ENCODE results near the gene VAC14.
A peak's percentile ranks its signal among the peaks of the same experiment; 100 is the strongest.

The VAC14 gene

DNA sequence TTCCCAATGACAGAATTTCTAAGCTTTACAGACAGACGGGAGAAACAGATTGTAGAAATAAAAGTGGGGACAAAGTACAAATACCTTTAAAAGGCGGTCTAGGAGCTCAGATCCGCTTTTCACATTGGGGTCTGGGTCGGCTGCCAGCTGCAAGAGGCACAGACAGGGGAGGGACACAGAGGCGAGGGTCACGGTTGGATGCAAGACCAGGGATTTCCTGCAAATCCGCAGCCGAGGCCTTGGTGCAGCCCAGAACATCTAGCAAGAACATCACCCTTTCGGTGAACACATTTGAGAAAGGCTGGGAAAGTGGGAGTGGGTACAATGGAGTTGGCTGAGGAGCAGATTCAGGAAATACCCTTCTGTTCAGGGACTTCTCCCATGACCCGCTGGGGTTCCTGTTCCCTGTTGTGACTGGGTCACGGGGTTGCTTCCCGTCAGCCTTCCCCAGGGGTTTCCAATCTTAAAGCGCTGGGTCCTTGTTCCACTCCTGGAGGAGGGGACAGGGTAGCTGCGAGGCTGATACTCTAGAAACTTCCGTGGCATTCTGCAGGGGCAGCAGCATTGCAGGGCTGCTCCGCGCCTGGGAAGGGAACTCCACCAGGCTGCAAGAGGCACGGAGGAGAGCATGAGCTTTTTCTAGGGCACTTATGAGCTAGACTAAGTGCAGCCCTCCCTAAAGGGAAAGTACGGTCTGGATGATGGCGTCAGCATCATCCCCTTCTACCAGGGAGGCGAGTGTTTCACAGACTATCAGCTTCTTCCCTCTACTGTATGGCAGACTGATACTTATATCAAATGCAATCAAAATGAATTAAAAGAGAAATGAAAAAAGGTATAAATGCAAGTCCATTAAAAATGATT, 16.0 kb downstream of the VAC14 start:
- DNase-seq: no peak

DNA sequence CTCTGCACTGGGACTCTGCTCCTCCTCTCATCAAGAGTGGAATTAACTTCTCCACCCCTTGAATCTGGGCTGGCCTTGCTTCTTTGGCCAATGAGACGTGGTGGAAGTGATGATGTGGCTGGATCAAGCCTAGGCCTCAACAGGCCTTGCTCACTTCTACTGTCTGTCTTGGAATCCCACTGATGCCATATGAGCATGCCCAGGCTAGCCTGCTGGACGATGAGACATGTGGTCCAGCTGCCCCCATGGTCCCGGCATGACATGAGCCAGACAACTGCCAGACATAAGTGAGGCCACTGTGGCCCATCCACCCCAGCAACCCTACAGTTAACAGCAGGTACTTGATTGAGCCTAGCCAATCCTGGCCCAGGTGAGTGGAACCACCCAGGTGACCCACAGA, 18.7 kb downstream of the VAC14 start:
- DNase-seq: no peak

DNA sequence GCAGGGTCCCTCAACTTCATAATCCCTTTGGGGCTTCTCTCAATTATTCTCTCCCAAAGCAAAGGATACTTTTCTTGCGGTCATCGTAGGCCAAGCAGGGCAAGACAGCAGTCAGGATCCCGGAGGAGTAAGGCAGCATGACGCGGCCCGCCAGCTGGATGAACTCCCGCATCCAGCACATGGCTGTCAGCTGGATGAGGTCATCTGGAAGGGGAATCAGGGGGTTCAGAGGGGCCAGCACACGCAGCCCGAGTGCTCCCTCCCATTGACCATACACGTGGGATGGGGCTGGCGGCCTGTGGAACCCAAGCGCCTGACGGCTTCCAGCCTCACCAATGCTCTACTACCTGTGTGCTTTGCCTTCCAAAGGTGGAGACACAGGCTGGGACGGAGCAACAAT, 19.2 kb downstream of the VAC14 start:
- DNase-seq: no peak

DNA sequence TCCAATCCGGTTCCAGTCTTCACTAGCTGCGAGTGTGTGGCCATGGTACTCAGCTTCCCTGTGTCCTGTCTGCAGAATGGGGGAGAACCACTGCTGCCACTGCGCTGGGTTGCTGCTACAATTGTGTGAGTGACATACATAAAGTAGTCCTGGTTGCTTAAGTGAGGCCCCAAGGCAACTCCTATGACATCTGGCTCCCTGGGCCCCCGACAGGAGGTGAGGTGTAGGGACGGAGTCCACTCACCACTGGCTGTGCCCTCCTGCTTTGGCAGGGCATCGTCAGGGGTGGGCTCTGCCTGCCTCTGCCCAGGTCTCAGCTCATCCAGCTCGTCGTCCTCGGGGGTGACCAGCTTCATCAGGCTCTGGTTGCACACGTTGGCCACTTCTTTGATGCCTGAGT, 20.4 kb downstream of the VAC14 start:
- DNase-seq: no peak

DNA sequence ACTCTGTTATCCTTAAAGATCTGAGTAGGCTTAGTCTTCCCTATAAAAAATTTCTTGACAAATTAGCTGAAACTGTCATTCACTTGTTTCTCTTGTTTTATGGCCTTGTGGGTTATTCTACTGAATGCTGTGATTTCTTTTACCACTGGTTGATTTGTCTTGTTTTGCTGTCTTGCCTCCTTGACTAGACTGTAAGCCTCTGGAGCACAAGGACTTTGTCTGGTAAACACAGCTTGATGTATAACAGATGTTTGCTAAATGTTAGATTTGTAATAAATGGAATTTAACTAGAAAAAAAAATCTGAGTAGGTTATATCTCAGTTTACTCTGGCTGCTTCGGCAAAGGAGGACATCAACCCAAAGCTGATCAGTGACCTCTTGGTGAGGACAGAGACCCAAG, 21.6 kb downstream of the VAC14 start:
- no peak for DNase-seq

DNA sequence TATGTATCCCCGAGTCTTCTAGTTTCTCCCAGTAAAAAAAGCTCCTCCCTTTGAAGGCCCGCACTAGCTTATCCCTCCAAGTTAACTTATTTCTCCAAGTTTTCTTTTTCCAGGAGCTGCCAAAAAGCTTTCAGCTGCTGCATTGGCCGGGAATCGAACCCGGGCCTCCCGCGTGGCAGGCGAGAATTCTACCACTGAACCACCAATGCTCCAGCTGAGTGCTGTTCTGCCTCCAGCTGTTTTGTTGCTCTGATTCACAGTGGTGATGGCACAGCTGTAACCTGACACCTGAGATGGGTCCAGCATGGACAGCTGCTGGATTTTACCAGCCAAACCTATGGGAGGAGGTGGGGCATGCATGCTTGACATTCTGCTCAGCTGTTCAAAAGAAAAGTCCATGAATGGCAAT, 22.1 kb downstream of the VAC14 start:
- peak; percentile 48 for DNase-seq

DNA sequence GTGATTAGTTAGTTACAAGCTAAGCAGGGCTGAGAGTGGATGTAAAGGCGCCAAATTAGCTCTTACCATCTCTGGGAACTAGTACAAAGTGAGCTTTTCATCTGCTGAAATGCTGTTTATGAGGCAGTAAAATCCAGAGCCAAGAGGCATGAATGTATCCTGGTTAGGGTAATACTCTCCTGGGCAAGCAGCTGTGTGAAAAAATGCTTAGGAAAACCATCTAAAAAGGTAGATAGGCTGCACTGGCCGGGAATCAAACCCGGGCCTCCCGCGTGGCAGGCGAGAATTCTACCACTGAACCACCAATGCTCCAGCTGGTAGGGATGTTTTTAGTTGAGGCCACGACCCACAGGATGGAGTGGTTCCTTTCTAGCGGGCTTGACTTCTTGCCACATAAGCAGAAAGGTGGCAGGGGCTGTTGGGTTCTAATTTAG, 23.0 kb downstream of the VAC14 start:
- no peak for DNase-seq

DNA sequence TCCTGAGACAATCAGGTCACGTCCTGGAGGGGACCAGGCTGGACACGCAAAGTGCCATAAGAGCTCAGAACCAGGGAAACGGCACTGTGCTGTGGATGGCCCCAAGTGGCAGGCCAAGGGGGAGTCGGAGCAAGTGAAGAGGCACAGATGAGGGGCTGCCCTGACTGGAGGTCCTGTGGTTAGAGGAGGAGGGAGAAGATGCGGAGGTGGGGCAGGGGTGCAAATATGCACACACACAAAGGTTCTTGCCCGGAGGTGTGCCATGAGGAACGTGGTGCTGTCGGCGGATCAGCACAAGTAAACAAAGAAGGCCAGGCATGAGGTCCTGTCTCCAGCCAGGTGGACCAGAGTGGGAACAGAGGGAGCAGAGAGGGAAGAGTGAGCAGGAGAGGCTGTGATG, 23.5 kb downstream of the VAC14 start:
- DNase-seq: no peak

DNA sequence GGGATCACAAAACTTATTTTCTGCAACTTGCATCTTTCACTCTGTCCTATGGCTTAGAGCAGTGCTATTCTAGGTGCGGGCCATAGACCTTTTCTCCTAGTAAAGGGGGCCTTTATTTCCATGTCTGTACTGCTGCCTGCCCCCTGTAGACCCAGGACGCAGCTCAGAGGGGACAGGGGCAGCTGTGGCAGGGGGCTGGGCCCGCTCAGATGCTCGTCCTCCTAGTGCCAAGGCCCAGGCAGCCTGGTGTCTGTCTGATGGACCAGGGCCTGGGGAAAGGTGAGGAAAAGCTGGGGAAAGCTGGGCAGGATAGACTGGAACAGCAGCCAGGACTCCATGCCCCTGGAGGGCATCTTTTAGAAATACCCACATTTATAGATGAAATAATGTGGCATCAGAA, 25.6 kb downstream of the VAC14 start:
- DNase-seq: no peak

DNA sequence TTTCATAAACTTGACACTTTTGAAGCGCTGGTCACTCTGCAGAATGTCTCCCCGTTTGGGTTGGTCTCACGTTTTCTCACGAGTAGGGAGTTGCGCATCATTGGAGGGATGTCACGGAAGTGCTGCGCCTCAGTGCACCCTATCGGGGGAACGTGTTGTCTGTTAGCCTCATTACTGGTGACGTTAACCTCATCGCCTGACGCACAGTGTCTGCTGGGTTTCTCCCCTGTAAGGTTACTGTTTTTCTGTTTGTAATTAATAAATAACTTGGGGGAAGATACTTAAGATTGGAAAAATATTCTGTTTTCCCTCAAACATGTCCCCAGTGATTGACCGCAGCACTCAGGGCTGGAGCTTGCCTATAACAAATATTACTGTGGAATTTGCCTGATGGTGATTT, 26.7 kb downstream of the VAC14 start:
- DNase-seq: no peak

DNA sequence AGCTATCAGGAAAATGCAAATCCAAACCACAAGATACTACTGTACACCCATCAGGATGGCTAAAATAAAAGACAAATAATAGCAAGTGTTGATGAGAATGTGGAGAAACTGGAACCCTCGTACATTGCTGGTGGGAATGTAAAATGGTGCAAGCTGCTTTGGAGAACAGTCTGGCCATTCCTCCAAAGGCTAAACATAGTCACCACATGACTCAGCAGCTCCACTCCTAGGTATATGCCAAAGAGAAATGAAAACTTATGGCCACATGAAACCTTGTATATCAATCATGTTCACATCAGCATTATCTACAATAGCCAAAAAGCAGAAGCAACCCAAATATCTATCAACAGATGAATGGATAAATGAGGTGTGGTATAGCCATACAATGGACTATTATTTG, 28.5 kb downstream of the VAC14 start:
- no peak for DNase-seq

DNA sequence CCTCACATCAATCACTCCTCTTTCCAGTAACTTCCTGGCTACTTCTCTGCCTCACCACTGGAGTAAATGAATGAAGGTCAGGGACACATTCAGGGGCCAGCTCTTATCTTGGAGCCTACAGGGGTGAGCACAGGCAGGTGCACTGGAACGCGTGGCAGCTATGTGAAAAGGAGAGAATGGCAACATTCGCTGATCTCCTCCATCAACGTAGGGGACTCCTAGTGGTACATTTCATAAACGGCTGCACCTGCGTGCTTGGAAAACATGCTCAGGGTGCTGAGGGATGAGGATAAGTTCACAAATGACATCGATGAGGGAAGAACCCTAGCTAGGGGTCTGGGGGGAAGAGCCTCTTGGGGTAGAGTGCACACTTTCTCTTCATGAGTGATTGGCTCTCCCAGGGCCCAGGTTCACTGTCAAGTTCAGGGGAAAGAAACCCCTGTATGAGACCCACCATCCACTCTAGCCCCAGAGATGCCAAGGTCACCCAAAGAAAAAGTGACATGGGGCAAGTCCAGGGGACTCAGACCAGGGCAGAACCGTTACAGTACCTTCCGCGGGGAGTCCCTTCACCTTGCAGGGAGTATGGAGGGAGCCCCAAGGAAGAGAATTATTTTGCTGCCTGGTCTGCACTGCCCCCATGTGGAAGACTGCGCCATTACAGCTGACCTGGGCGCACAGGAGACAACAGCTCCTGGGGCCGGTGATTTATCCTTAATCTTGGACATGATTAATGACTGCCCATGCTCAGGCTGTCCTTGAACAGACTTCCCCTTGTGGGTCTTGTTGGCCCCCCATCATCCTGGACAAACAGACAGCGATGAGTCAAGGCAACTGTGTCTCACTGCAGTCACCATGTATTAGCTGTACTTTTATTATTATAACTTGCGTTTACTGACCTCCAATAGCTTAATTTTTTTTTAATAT, 30.1 kb downstream of the VAC14 start:
- peak; percentile 23 for DNase-seq

DNA sequence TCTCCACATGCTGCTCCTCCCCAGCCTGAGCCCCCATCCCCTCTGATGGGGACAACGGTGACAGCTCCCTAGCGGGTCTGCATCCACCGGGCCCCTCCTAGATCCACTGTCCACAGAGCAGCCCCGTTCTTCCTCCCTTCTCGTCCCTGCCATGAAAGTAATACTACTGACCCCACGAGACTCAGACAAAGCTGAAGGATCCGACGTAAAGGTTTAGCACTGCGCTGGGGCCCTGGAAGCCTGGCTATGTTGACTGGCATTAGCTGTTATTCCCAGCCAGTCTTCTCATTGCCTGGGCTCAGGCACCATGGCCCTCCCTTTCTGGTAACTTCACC, 30.7 kb downstream of the VAC14 start:
- DNase-seq: no peak

DNA sequence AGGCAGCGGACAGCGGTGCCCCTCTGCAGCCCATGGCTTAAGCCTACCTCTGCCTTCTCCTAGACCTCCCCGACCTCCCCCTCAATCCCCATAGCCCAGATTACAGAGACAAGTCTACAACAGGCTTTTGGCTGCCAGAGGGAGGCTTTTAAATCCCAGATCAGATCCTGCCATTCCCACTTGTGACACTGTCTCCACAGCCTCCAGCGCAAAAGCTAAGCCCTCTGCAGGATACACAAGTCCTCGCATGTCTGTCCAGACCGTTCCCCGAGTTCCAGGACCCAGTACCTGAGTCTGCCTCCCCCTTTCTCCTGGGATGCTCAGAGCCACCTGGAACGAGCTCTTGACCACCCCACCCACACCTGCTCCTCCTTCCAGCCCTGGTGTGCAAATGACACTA, 31.2 kb downstream of the VAC14 start:
- DNase-seq: no peak

DNA sequence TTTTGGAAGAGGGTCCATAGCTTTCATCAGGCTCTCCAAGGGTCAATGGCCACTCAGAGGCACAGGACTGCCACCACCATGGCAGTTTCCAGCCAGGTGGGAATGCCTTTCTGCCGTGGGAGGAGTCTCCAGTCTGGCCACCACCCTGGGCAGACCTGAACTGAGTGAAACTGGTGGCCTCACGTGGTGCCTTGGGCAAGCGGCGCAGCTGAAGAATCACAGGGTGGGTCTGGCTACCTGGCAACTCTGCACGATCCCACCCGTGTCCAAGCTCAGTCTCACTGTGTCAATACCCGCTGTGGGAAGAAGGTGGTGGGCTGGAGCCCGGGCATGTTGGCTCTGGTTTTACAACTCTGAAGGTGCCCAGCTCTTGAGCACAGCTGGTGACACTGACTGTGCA, 31.8 kb downstream of the VAC14 start:
- DNase-seq: no peak

DNA sequence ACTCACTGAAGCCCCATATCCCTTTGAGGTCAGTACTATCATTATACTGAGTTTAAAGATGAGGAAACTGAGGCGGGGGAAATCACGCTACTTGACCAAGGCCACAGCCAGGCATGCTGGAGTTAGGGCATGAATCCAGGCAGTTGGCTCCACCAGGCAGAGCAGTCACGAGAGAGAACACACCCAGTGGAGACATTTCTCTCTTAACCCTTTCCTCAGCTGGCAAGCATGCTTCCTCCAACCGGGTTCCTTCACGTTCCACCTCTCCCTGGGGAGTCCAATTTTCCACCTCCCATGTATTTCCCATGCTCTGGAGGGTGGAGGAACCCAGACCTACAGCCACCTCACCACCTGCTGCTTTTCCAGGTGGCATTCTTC, 32.8 kb downstream of the VAC14 start:
- DNase-seq: no peak

DNA sequence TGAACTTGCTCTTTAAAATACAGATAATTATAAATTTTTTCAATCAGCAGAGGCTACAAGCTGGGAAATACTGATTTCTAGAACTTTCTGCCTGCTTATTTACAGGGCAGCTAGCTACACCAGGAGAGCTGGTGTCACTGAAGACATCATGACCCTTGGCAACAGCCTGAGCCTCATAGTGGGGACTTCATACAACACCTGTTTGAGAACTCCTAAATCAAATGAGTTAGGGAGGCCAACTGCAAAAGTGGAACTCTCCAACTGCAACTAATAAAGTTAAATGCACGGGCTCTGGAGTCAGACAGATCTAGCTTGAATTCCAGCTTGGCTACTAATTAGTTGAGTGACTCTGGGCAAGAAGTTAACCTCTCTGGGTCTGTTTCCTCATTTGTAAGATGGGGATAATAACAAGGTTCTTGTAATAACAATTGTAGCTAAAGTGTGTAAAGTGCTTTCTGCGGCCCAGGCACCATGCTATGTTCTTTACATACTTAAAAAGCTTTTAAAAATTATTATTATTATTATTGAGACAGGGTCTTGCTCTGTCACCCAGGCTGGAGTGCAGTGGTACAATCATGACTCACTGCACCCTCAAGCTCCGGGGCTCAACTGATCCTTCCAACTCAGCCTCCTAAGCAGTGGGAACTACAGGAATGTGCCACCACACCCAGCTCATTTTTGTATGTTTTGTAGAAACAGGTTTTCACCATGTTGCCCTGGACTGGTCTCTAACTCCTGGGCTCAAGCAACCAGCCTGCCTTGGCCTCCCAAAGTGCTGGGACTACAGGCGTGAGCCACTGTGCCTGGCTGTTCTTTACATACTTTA, 33.4 kb downstream of the VAC14 start:
- no peak for DNase-seq

DNA sequence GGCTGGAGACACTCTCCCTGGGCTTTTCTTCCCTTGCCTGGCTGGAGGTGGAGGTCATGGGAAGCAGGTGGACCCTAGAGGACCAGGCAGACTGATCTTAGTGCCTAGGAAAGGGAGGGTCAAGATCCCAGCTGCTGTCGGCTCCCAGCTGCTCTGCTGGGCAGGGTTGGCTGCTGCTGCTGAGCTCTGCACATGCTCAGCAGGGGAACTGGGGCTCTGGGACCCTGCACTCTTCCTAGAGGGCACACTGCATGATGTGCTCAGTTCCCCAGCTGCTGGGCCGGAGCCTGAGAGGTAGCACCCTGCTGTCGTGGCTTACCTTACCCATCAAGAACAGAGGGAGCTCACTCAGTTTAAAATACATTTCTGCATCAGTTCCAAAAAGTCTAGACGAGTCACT, 34.3 kb downstream of the VAC14 start:
- DNase-seq: no peak

DNA sequence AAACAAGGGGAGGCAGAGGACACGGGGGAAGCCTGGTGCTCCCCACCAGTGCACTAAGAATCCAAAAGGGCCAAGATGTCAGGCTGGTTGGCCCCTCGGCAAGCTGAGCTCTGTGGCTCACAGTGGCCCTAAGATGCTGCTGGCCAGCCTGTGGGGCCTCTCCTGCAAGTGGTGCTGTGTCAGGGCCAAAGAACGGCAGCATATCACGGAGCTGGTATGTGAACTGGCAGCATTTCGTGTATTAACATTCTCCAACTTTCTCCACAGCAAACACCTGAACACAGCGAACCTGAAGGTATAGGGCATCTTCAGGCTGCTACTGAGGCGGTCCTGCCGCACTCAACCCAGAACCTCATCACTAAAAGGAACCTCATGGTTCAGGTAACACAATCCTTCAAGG, 34.8 kb downstream of the VAC14 start:
- DNase-seq: no peak

DNA sequence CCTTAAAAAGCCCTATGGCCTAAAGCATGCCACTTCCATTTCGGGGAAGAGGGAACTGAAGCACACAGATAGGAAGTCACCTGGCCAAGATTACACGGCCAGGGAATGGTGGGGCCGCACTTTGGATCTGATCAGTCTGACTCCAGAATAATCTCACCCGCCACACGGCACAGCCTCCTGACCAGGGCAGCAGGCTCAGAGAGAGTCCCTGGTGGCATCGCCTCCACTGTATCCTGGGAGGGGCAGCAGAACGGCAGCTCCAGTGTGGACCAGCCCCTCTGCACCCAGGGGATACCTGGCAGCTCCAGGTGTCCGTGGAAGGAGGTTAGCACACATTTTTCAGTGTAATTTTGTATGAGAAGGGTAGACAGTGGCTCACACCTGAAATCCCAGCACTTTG, 35.5 kb downstream of the VAC14 start:
- no peak for DNase-seq

DNA sequence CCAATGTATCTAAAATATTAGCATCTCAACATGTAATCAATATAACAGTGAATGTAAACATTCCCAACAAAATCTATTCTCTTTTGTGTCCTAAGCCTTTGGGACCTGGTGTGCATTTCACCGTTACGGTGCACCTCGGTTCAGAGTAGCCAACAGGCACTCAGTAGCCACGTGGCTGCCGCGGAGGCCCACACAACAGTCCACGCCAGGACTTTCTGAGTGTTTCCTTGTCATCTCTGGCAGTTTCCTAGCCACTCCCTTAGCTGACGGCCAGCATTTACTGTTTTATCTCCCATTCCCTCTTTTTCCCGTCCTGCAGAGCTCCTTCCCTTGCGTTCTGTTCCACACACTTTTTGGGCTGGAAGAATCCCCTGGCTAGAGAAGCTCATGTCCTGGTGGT, 36.3 kb downstream of the VAC14 start:
- no peak for DNase-seq

DNA sequence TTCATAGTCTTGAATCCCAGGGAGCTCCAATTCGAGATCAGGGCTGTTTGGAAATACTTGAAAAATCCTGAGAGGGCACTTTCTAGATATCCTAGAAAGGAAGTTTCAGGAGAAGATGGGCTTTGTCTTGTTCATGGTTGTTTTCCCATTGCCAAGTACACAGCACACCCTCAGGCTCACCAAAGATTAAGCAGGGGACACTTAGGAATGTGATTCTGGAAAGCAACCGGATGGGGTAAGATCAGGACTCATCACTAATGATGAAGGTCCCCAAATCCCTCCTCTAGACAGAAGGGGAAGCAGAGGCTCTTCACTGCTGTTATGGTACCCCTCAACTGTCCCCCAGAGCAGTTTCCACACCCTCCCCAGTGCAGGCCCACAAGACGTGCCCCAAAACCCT, 40.7 kb downstream of the VAC14 start:
- DNase-seq: no peak

DNA sequence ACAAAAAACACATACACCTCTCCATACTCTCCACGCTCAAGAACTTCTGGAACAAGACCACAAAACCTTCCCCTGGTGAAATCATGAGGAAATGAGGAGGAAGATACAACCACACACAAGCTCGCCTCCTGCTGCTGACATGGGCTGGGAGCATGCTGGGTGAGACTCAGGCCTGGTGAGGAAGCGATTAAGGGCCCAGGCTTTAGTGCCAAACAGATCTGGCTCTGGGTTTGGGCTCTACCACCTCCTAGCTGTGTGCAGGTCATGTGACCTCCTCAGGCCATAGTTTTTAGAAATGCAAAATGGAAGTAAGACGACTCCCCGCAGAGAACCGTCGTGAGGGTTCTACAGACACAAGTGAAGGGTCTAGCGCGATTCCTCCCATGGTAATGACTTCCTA, 41.3 kb downstream of the VAC14 start:
- no peak for DNase-seq

All from NCI-H146 (cell line).